RWPE2 (cell line): ENCODE data around the gene IL17C.

Source experiments
- ATAC-seq: fragments of 200-7000 bp; cut with Tn5 transposase; 3 replicates; pipeline ENCODE4 v1.9.1; 2021; ENCODE audit warnings: low read depth
- DNase-seq: peaks from one replicate; pipeline ENCODE4 v3.0.0-alpha.2; 2020; ENCODE audit warnings: low spot score
- H3K27ac ChIP-seq: fragments of 450-650 bp; 2 replicates; pipeline ENCODE4 v1.5.1; 2017; ENCODE audit warnings: mild to moderate bottlenecking; ENCODE audit not compliant: poor library complexity, severe bottlenecking
- H3K27me3 ChIP-seq: fragments of 250-450 bp; sonication (Bioruptor Pico); 2 replicates; pipeline ENCODE4 v1.5.1; 2021; ENCODE audit warnings: mild to moderate bottlenecking, moderate library complexity; ENCODE audit not compliant: insufficient read depth, poor library complexity, severe bottlenecking
- H3K36me3 ChIP-seq: fragments of 250-450 bp; sonication (Bioruptor Pico); 2 replicates; pipeline ENCODE4 v1.5.1; 2020; ENCODE audit warnings: low read depth, mild to moderate bottlenecking, moderate library complexity
- H3K4me1 ChIP-seq: fragments of 250-450 bp; sonication (Bioruptor Pico); 2 replicates; pipeline ENCODE4 v1.5.1; 2021; ENCODE audit warnings: mild to moderate bottlenecking, moderate library complexity; ENCODE audit not compliant: insufficient read depth, poor library complexity, severe bottlenecking
- H3K4me3 ChIP-seq: fragments of 250-450 bp; sonication (Bioruptor Pico); 2 replicates; pipeline ENCODE4 v1.5.1; 2021; ENCODE audit warnings: mild to moderate bottlenecking, moderate library complexity; ENCODE audit not compliant: severe bottlenecking
- H3K9me3 ChIP-seq: fragments of 250-450 bp; sonication (Bioruptor Pico); 2 replicates; pipeline ENCODE4 v1.5.1; 2021; ENCODE audit warnings: mild to moderate bottlenecking, moderate library complexity; ENCODE audit not compliant: severe bottlenecking
- CTCF ChIP-seq: fragments of 450-650 bp; IDR thresholded peaks from one replicate; pipeline ENCODE4 v1.5.1; 2017; ENCODE audit warnings: mild to moderate bottlenecking, moderate library complexity; ENCODE audit not compliant: poor library complexity, severe bottlenecking

IL17C gene

GRCh38 chr16:88593489-88593888 is 44.9 kb upstream of the IL17C start:
- DNase-seq: no peak
- no peak for ATAC-seq
- no peak overlapping the region for H3K4me3 ChIP-seq
- H3K27me3 ChIP-seq: no peaks in the 10 kb centered on the region
- H3K27ac ChIP-seq: no peak overlapping the region
- H3K9me3 ChIP-seq: no peaks in the 10 kb centered on the region
- peaks cover 60% of the 10 kb centered on the region for H3K36me3 ChIP-seq
- no peak for TF ChIP-seq CTCF
- H3K4me1 ChIP-seq: no peaks in the 10 kb centered on the region

GRCh38 chr16:88593910-88594309 is 44.5 kb upstream of the IL17C start:
- no peaks in the 10 kb centered on the region for H3K27me3 ChIP-seq
- H3K27ac ChIP-seq: no peak overlapping the region
- H3K9me3 ChIP-seq: no peaks in the 10 kb centered on the region
- ATAC-seq (no peak), DNase-seq (no peak)
- H3K36me3 ChIP-seq: peaks cover 61% of the 10 kb centered on the region
- H3K4me3 ChIP-seq: no peak overlapping the region
- H3K4me1 ChIP-seq: no peaks in the 10 kb centered on the region
- no peak for TF ChIP-seq CTCF

GRCh38 chr16:88595101-88595500 is 43.3 kb upstream of the IL17C start:
- no peak for ATAC-seq
- no peak overlapping the region for H3K27ac ChIP-seq
- DNase-seq: no peak
- H3K9me3 ChIP-seq: no peaks in the 10 kb centered on the region
- H3K4me1 ChIP-seq: no peaks in the 10 kb centered on the region
- no peaks in the 10 kb centered on the region for H3K27me3 ChIP-seq
- no peak overlapping the region for H3K4me3 ChIP-seq
- peaks cover 63% of the 10 kb centered on the region for H3K36me3 ChIP-seq
- no peak for TF ChIP-seq CTCF

- Histone ChIP-seq H3K27ac (no peak overlapping the region), H3K27me3 (no peaks in the 10 kb centered on the region), H3K9me3 (no peaks in the 10 kb centered on the region), H3K4me1 (no peaks in the 10 kb centered on the region), H3K36me3 (peaks cover 65% of the 10 kb centered on the region), H3K4me3 (no peak overlapping the region)
- DNase-seq: no peak
- TF ChIP-seq CTCF: no peak
- ATAC-seq: no peak
Measured at GRCh38 chr16:88595921-88596320, 42.5 kb upstream of the IL17C start.

- Histone ChIP-seq H3K36me3 (peaks cover 67% of the 10 kb centered on the region), H3K27ac (no peak overlapping the region), H3K27me3 (no peaks in the 10 kb centered on the region), H3K4me1 (no peaks in the 10 kb centered on the region), H3K4me3 (no peak overlapping the region), H3K9me3 (no peaks in the 10 kb centered on the region)
- ATAC-seq (no peak), DNase-seq (no peak)
- no peak for TF ChIP-seq CTCF
Measured at GRCh38 chr16:88596483-88596882, 41.9 kb upstream of the IL17C start.
